ENCODE results near the gene PEX14.
"Not testable (repeated sequence)": the region's sequence is repeated elsewhere in the genome, so short reads cannot be mapped to it uniquely, and the experiment has no call there.

The PEX14 gene

GRCh38 chr1:10450836-10451235 is 23.9 kb upstream of the PEX14 start:
- DNase-seq (ENCODE audit: low spot score): no peak

GRCh38 chr1:10451287-10451686 is 23.5 kb upstream of the PEX14 start:
- no peak for DNase-seq (ENCODE audit: low spot score)

GRCh38 chr1:10456048-10456447 is 18.7 kb upstream of the PEX14 start:
- no peak for DNase-seq (ENCODE audit: low spot score)

- DNase-seq (ENCODE audit: low spot score): no peak
Measured at GRCh38 chr1:10456661-10457060, 18.1 kb upstream of the PEX14 start.

- not testable (repeated sequence) for DNase-seq (ENCODE audit: low spot score)
Measured at GRCh38 chr1:10457462-10457861, 17.3 kb upstream of the PEX14 start.

- DNase-seq (ENCODE audit: low spot score): no peak
Measured at GRCh38 chr1:10457875-10458274, 16.9 kb upstream of the PEX14 start.

GRCh38 chr1:10459184-10459583 is 15.6 kb upstream of the PEX14 start:
- no peak for DNase-seq (ENCODE audit: low spot score)

GRCh38 chr1:10467078-10467477 is 7.7 kb upstream of the PEX14 start:
- no peak for DNase-seq (ENCODE audit: low spot score)

GRCh38 chr1:10470043-10470442 is 4.7 kb upstream of the PEX14 start:
- no peak for DNase-seq (ENCODE audit: low spot score)

- no peak for DNase-seq (ENCODE audit: low spot score)
Measured at GRCh38 chr1:10471411-10472219, 3.1 kb upstream of the PEX14 start.

GRCh38 chr1:10472220-10473144 is 2.3 kb upstream of the PEX14 start, which contains the start of gene DFFA:
TSS of gene DFFA (minus strand) at chr1:10472529. CDS start at chr1:10472458, 71 bp downstream.
- DNase-seq (ENCODE audit: low spot score): peak; percentile 93

- DNase-seq (ENCODE audit: low spot score): no peak
Measured at GRCh38 chr1:10473145-10473765, 1.5 kb upstream of the PEX14 start.

- DNase-seq (ENCODE audit: low spot score): not testable (repeated sequence)
Measured at GRCh38 chr1:10474309-10474612, 489 bp upstream of the PEX14 start.

GRCh38 chr1:10475510-10475909 is 760 bp downstream of the PEX14 start:
- no peak for DNase-seq (ENCODE audit: low spot score)

GRCh38 chr1:10479296-10479695 is 4.5 kb downstream of the PEX14 start:
- DNase-seq (ENCODE audit: low spot score): no peak

GRCh38 chr1:10480614-10481013 is 5.9 kb downstream of the PEX14 start:
- DNase-seq (ENCODE audit: low spot score): no peak

- no peak for DNase-seq (ENCODE audit: low spot score)
Measured at GRCh38 chr1:10484521-10484920, 9.8 kb downstream of the PEX14 start.

- DNase-seq (ENCODE audit: low spot score): no peak
Measured at GRCh38 chr1:10489291-10490055, 14.7 kb downstream of the PEX14 start.

GRCh38 chr1:10490286-10490970 is 15.7 kb downstream of the PEX14 start:
- DNase-seq (ENCODE audit: low spot score): no peak

GRCh38 chr1:10494418-10494753 is 19.6 kb downstream of the PEX14 start:
- no peak for DNase-seq (ENCODE audit: low spot score)

GRCh38 chr1:10494754-10495474 is 20.2 kb downstream of the PEX14 start:
- DNase-seq (ENCODE audit: low spot score): peak; percentile 78
